ENCODE measurements around the gene BEX3.

GRCh38 chrX:103360916-103361315 lies 15.4 kb upstream of the BEX3 start:
- TF ChIP-seq CTCF (IDR thresholded peaks at IDR 0.05) (no peak), POLR2A (IDR thresholded peaks at IDR 0.05) (no peak)

Measured in testis (tissue), 2 donors.